GM19240 (cell line): ENCODE measurements around the gene MMAB.

Source experiments
- DNase-seq: peaks from one replicate; pipeline ENCODE4 v3.0.0; 2011; ENCODE audit warnings: low spot score; ENCODE audit not compliant: insufficient read length

The MMAB gene

DNA sequence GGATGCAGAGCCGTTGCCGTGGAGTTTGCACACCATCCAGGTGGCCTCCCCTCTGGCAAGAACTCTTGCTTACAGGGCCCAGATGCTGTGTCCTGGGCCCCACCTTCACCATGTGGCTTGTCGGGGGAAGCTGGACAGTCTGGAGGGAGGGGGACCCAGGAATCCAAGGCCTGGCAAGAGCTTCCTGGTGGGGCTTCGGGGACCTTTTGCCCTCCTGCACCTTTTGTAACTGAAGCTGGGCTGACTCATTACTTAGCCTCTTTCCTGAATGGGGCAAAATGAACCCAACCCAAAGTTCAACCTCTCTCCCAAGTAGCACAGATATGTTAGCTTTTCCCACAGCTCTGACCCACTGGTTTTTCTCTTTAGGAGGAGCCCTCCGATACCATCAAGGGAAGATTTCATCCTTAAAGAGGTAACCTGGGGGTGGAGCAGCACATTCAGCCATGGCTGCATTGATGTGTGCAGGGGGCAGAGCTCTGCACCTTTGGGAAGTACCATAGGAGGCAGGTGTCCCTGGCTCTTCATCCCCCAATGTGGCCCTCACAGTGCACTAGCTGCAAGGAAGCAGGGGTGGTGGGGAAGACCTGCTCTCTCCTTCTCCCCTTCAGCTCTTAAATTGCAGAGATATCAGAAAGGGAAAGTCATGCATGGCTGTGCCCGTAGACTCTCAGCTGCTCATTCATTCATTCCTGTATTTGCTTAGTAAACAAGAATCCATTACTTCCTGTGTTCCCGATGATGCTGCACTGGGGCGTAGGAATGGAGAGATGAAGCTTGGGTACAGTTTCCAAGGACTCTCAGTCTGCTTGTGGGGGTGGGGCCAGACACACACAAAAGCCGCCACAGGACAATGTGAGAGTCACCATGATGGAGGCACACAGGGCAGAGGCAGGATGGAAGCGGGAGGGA, 13.3 kb upstream of the MMAB start:
- no peak for DNase-seq

DNA sequence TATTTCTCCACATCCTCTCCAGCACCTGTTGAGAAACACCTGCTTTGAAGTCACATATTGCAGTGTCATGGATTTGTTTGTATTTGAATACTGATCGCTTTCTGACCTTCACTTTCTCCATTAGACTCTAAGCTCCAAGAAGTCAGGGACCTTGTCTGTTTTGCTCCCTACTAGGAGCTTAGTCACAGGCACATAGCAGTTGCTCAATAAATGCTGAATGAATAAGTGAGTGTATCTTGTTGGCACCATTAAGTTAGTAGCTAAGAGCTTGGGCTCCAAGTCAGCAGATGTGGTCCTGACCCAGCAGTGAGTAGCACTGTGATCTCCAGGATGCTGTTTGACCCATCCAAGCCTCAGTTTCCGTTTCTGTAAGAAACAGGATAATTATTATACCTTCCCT, 10.4 kb upstream of the MMAB start:
- DNase-seq = no peak

DNA sequence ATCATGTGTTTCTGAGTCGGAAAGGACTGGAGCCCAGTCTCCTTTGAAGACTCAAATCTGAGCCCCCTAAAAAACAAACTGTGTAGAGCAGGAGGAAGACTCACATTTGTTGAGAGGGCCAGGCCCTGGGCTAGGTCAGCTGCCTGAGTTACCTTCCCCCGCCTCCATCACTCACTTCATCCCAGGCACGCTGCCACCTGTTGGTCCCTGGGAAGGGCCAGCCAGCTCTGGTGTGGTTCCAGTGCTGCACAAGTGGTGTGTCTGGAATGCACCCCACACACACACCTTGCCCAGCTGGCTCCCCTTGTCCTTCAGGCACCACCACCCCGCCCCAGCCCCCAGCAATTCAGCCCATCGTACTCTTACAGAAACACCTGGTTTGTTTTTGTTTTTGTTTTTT, 9.3 kb upstream of the MMAB start:
- no peak for DNase-seq

DNA sequence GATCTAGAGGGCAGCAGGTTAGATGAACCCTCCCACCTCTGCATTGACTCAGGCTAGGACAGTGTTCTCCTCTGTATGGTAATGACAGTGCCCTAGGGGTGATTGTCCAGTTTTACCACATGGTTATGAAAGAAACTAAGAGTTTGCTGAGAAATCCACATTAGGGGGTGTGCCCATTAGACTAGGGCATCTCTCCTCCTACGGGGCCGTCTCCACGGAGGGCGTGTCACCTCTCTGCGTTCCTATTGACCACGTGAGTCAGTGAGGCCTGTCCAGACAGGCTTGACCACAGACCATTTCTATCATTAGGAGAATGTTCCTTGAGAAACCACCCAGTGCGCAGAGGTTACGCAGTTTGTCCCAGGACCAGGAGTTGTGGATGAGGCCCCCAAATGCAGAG, 8.6 kb upstream of the MMAB start:
- no peak for DNase-seq

DNA sequence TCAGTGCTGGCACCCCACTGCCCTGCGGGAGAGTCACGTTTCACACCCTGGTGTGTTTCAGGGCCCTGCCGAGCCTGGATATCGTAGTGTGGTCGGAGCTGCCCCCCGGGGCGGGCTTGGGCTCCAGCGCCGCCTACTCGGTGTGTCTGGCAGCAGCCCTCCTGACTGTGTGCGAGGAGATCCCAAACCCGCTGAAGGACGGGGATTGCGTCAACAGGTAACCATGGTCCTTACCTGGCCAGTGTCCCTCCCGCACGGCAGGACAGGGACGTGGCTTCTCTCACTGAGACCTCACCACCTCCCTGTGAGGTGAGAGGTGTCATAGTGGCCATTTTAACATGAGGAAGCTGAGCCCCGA, 8.0 kb upstream of the MMAB start:
- DNase-seq = no peak

DNA sequence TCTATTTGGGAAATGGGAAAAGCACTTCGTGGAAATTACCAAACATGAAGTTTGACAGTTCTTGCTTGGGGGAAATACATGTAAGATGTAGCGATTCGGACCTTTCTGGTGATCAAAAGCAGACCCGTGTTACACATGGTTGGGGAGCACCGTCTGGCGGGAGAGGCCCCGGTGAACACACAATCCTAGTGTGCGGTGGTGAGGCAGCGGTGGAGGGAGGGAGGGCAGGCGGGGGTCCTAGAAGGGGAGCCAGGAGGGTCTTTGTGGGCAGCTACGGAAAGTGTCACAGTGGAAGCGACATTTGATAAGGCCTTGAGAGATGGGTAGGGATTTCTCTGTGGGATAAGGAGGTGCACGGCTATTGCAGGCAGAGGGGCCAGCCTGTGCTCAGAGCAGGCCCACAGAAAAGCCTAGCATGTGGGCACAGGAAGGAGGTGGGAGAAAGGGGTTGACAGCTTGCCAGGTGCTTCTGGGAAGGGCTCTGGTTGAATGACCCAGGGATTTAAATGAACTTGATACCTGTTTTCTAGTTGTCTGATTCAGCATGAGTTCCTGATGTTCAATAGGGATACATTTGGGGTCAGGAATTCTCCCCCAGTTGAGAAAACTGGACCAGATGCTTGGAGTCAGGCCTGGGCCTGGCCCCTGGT, 7.5 kb upstream of the MMAB start:
- DNase-seq = no peak

DNA sequence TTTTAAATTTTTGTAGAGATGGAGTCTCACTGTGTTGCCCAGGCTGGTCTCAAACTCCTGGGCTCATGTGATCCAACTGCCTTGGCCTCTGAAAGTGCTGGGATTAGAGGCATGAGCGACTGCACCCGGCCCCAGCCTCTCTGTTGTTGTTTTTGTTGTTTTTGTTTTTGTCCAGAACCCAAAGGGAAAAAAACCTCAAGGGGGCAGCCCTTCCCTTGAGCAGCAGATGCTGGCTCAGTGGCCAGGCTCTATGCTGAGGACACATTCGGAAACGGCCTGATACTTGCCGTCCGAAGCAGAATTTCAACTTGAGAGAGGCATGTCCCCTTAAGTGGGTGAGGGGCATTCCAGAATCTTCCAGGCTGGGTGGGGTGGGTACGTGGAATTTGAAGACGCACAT, 7.0 kb upstream of the MMAB start:
- no peak for DNase-seq

DNA sequence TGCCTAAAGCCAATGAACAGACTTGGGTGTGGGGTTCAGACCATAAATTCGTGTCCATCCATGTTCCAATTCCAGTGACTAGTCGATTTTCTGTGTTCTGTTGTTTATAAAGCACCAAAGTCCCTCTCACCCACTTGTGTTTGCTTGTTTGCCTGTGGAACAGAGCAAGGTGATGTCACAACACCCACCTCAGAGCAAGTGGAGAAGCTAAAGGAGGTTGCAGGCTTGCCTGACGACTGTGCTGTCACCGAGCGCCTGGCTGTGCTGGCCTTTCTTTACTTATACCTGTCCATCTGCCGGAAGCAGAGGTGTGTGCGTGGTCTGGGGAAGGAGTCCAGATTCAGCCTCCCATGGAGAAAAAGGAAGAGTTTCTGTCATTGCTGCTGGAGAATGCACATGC, 6.3 kb upstream of the MMAB start:
- DNase-seq = no peak

DNA sequence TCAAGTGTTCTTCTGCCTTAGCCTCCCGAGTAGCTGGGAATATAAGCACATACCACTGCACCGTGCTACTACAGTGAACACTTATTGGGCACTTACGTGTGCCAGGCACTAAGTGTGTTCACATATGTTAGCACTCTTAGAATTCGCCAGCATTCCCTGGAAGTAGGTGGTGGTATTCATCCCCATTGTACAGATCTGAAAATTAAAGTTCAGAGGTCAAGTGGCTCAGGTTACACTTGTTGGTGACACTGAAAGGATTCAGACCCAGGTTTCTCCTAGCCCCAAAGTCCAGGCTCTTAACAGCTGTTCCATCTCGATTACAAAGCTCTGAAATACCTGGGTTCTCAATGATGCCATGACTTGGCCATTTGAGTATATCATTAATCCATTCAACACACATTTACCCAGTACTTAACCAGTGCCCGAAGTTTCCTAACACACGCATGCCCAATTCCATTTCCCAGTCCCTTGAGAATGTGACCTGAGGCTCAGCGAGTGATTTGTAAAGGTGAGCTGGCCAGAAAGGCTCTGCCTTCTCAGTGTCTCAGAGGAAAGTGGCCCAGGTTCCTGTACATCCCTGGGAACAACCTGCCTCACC, 5.1 kb upstream of the MMAB start:
- DNase-seq = no peak

DNA sequence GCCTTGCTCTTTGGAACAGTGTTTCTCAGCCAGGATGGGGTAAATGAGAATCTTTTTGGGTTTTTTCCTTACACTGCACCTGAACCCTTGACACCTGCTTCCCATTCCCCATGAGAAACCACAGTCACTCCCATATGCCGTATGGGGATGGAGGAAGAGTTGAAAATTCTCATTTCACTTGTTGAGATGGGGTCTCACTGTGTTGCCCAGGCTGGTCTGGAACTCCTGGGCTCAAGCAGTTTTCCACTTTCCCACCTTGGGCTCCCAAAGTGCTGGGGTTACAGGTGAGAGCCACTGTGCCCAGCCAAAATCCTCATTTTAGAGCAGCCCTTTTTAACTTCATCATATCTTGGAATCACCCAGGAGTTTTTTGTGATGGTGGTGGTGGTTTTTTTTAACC, 4.0 kb upstream of the MMAB start:
- DNase-seq = no peak

DNA sequence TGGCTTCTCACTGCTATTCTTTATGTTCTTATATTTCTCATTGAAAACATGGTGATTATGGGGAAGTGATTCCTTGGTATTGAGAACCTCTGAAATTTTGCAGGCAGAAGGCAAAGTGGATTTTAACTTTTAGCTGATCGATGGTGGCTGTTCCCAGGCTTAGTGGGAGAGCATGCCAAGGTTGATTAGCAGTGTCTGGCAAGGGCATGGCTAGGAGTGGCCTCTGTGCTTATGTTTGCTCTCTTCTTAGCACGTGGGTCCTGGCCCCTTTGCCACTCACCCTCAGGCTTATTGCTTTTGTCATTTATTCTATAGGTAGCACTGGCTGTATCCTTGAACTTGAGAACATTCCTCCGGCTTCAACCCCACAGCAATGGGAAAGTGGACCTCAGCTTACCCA, 2.4 kb upstream of the MMAB start:
- DNase-seq = no peak

DNA sequence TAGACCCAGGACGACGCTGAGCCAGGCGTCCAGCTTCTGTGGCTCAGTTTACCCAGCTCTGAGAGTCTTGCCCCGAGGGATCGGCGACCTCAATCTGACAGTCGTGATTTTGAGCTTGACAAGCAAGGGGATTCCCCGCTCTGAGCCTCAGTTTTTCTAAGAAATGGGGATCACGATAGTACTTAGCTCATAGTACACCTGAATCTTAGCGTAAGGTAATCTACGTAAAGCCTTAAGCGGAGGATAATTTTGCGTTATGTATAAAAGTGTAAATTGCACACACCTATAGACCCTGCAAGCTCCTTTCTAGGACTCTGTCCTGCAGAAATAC, 575 bp upstream of the MMAB start:
- DNase-seq = no peak

DNA sequence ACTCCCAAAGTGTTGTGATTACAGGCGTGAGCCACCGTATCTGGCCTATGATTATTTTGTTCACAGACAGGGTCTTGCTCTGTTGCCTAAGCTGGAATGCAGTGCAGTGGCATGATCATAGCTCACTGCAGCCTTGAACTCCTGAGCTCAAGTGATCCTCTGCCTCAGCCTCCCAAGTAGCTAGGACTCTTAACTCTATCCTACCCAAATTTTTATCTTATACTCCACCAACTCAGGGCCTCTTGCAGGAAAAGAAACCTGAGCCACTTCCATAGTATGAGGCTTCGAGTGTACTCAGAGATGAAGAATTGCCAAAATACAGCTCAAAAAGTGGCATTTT, 828 bp downstream of the MMAB start:
- no peak for DNase-seq

DNA sequence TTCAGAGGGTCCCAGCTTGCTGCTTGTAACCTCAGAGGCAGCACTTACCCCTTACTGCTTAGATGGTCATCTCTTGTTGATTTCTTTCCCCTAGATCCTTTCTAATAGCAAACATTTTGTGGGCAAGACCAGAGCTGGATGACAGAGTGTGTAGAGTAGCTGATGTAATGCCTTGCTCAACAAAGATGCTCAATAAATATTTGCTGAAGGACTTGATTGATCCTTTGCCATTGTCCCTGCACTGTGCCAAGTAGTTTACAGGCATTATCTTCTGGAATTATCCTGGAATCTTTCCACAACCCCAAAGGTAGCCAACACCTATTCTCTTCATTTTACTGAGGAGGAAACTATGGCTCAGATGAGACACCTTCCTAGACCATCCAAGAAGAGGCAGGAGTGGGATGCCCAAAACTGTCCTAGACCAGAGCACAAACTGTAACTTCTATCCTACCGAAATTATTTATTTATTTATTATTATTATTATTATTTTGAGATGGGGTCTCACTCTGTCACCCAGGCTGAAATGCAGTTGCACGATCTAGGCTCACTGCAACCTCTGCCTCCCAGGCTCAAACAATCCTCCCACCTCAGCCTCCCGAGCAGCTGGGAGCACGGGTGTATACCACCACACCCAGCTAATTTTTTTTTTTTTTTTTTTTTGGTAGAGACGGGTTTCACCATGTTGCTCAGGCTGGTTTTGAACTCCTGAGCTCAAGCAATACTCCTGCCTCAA, 1.4 kb downstream of the MMAB start:
- no peak for DNase-seq

DNA sequence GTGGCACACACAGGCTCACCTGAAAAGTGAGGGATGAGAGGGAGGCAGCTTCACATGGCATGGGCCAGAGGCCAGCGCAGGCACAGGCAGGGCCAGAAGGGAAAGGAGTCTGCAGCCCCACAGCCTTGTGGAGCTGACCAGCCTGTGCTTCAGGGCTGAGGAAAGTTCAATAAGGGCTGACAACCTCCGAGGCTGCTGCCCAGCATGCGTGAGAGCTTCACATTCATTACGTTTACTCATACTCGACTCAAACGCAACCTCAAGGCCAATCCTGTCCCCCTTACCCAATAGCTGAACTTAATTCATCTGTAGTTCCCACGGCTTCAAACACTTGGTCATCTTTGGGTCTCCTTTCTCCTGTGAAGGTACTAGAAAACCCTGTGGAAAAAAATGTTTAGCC, 4.8 kb downstream of the MMAB start:
- no peak for DNase-seq

DNA sequence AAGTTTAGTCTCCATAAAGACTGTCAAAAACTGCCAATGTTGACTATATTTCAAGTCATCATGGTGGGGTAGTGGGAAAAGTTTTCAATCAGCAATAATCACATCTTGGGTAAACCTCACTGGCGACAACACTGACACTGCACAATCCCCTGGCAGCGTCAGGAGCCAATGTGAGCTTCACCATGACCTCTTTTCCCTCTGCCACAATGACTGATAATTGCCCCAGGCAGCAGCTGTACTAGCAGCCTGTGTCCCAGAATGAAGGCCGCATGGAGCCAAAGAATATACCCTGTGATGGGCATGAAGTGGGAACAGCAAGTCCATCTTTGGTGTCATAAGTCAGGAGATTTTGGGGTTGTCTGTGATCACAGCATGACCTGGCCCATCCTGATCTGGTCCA, 5.3 kb downstream of the MMAB start:
- no peak for DNase-seq

DNA sequence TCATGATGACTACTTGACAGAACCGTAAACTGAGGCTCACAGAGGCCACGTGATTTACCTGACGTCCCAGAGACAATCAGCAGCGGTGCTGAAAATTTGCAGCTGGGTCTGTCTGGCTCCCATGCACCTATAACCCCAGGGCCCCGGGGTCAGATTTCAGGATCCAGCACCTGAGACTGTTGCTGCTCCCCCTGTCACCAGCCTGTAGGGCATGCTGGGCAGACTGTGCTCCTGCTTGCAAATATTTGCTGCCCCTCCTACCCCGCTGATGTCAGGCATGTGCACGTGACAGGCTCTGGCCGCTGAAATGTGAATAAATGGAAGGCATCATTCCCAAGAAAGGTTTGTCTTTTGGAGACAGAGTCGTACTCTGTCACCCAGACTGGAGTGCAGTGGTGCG, 6.0 kb downstream of the MMAB start:
- DNase-seq = no peak

DNA sequence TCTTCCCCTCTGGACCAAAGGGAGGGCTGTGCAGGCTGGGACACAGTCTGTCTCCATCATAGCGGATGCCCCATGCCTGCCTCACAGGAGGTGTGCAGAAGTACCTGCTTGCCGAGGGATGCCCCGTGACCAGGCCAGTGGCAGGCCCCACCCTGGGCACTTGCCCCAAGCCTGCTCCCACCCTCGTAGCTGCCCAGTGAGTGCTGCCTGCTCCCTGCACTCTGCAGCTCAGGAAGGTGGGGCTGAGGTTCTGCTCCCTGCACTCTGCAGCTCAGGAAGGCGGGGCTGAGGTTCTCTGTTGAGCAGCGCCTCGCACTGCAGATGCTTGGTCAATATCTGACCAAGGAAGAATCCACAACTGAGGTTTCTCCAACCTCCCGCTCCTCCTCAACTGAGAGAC, 6.9 kb downstream of the MMAB start:
- no peak for DNase-seq

DNA sequence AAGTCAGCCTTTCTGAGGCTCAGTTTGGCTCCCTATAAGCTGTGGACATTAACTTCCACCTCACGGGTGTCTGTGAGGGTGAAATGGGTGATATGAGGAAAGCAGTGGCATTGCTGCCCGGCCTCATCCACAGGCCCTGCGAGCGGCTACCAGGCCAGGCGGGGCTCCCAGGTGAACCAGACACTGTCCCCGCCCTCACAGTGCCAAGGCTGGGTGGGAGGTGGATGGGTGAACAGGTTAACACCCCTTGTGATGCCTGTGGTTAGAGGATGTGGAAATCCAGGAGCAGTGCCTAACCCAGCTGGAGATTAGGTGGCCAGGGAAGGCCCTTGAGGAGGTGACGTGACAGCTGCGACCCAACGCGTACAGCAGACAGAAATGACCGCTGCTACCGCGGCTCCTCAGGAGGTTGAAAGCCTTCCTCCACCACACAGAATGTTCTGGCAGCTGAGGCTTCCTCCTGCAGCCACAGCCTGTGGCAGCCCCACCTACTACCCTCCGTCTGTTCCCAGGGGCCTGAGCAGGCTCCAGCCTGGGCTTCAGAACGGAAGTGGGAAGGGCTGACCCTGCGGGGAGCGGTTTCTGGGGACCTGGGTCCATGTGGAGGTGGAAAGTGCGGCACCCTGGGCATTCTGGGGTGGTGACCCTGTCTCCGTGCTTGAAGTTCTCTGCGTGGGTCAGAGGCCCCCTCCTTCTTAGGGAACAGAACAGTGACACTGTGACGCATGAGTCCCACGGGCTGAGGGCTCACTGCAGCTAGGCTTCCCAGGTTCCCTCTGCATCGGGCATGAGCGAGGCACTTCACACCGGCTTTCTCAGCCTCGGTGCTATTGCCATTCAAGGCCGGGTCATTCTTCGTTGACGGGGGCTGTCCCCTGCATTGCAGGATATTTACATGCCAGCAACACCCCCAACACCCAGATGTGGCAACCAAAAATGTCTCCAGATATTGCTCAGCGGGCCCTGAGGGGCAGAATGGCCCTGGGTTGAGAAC, 9.7 kb downstream of the MMAB start:
- no peak for DNase-seq

DNA sequence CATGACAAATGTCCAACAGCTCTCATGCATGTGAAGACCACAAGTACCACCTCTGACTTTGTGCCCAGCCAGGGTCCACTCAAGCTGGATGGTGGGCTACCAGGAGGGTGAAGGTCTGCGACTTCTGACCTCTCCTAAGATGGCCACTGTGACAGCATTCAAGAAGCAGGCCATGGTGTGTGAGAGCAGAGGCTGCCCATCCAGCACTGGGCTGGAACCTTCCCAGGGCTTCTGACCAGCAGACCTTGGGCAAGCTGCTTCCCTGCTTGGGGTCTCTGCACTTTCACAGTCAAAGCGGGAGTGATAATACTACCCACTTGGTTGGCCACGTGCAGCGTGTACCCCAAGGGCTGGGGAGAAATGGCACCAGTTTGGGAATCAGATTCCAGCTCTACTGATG, 10.4 kb downstream of the MMAB start:
- DNase-seq = no peak

DNA sequence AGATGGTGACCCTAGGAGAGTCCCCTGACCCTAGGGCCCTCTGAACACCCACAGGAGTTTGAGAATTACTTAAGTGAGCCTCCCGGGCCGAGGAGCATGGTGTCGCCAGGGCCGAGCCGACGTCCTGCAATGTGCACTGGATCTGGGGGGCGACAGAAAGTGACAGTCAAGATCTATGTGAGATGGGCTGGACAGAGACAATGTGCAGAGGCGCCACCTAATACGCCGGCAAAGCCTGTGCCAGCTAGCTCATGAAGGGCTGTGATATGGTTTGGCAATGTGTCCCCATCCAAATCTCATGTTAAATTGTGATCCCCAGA, 11.6 kb downstream of the MMAB start:
- no peak for DNase-seq
